ENCODE data around the gene ANO10. TPM values are rescaled to one million over a fixed set of nuclear protein-coding genes. Genes with fewer than 3 reads are reported as not detected.

Gene ANO10
- total RNA-seq, 1 experiment from 2014 or later: 26.8 TPM

DNA sequence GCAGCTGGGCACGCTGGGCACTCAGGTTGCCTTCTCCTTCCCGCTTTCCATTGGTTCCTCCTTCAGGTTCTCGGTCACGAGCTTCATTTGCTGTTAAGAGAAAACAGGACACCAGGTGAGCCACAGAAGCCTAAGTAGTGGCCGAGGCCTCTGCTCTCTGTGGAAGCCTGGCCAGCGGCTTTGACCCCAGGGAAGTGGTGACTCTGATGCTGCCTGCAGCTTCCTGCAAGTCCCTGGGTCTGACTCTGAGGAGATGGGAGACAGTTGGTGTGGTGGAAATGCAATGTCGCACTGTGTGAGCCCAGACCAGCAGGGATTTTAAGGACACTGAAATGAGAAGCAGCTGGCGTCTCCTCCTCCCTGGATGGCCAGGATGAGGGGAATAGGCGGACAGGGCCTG is 254.9 kb downstream of the ANO10 start:
- H3K36me3 Mint-ChIP-seq (ENCODE audit: insufficient read depth, unreplicated experiment): no peaks in the 10 kb centered on the region
- BruUV-seq (replicated peaks): no TSS peak
- H3K27ac Mint-ChIP-seq (ENCODE audit: unreplicated experiment): no peak overlapping the region
- no peaks in the 10 kb centered on the region for H3K4me1 Mint-ChIP-seq (ENCODE audit: low read depth, unreplicated experiment)
- H3K4me3 Mint-ChIP-seq (ENCODE audit: low read depth, unreplicated experiment): no peak overlapping the region
- intact Hi-C loops (cut with micrococcal nuclease; ENCODE audit: unreplicated experiment): no loop called here
- CTCF ChIA-PET: no interaction called here
- no peak for DNase-seq
- H3K9me3 Mint-ChIP-seq (ENCODE audit: low read depth, unreplicated experiment): no peaks in the 10 kb centered on the region
- H3K27me3 Mint-ChIP-seq (ENCODE audit: unreplicated experiment): no peaks in the 10 kb centered on the region
- TF ChIP-seq, protein P1, sequence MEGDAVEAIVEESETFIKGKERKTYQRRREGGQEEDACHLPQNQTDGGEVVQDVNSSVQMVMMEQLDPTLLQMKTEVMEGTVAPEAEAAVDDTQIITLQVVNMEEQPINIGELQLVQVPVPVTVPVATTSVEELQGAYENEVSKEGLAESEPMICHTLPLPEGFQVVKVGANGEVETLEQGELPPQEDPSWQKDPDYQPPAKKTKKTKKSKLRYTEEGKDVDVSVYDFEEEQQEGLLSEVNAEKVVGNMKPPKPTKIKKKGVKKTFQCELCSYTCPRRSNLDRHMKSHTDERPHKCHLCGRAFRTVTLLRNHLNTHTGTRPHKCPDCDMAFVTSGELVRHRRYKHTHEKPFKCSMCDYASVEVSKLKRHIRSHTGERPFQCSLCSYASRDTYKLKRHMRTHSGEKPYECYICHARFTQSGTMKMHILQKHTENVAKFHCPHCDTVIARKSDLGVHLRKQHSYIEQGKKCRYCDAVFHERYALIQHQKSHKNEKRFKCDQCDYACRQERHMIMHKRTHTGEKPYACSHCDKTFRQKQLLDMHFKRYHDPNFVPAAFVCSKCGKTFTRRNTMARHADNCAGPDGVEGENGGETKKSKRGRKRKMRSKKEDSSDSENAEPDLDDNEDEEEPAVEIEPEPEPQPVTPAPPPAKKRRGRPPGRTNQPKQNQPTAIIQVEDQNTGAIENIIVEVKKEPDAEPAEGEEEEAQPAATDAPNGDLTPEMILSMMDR (IDR thresholded peaks at IDR 0.05; ENCODE audit: unreplicated experiment): no peak

GRCh38 chr3:43366481-43366880 is 255.3 kb downstream of the ANO10 start:
- no TSS peak for BruUV-seq (replicated peaks)
- no peak for DNase-seq
- Mint-ChIP-seq H3K4me3 (ENCODE audit: low read depth, unreplicated experiment) (no peak overlapping the region), H3K36me3 (ENCODE audit: insufficient read depth, unreplicated experiment) (no peaks in the 10 kb centered on the region), H3K27ac (ENCODE audit: unreplicated experiment) (no peak overlapping the region), H3K9me3 (ENCODE audit: low read depth, unreplicated experiment) (no peaks in the 10 kb centered on the region), H3K4me1 (ENCODE audit: low read depth, unreplicated experiment) (no peaks in the 10 kb centered on the region), H3K27me3 (ENCODE audit: unreplicated experiment) (no peaks in the 10 kb centered on the region)
- intact Hi-C loops (cut with micrococcal nuclease; ENCODE audit: unreplicated experiment): no loop called here
- TF ChIP-seq, protein P1 (IDR thresholded peaks at IDR 0.05; ENCODE audit: unreplicated experiment): no peak
- CTCF ChIA-PET: no interaction called here

- no peaks in the 10 kb centered on the region for H3K27me3 Mint-ChIP-seq (ENCODE audit: unreplicated experiment)
- DNase-seq: no peak
- TF ChIP-seq, protein P1 (IDR thresholded peaks at IDR 0.05; ENCODE audit: unreplicated experiment): no peak
- H3K9me3 Mint-ChIP-seq (ENCODE audit: low read depth, unreplicated experiment): no peaks in the 10 kb centered on the region
- H3K4me1 Mint-ChIP-seq (ENCODE audit: low read depth, unreplicated experiment): no peaks in the 10 kb centered on the region
- BruUV-seq (replicated peaks): no TSS peak
- no peak overlapping the region for H3K4me3 Mint-ChIP-seq (ENCODE audit: low read depth, unreplicated experiment)
- intact Hi-C loops (cut with micrococcal nuclease; ENCODE audit: unreplicated experiment): no loop called here
- no peak overlapping the region for H3K27ac Mint-ChIP-seq (ENCODE audit: unreplicated experiment)
- no peaks in the 10 kb centered on the region for H3K36me3 Mint-ChIP-seq (ENCODE audit: insufficient read depth, unreplicated experiment)
- CTCF ChIA-PET: no interaction called here
These were observed 256.1 kb downstream of the ANO10 start for GRCh38 chr3:43365601-43366305.

DNA sequence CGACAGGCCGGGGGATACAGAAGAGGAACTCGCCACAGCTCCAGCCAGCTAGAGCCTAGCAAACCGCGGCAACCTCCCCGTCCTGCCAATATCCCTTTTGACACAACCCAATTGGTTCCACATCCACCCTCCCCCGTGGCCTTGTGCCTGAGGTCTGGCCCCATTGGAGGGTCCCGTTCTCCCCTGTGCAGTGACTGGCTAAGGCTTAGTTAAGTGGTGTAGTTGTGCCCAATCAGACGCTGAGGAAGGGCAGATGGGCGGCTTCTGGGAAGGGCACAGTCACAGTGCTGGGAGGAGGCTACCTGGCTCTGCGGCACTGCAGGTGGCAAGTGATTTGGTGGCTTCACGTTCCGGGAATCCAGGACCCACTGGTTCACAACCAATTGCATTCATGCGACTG is 256.9 kb downstream of the ANO10 start:
- Mint-ChIP-seq H3K4me3 (ENCODE audit: low read depth, unreplicated experiment) (no peak overlapping the region), H3K27ac (ENCODE audit: unreplicated experiment) (no peak overlapping the region), H3K27me3 (ENCODE audit: unreplicated experiment) (no peaks in the 10 kb centered on the region), H3K36me3 (ENCODE audit: insufficient read depth, unreplicated experiment) (no peaks in the 10 kb centered on the region), H3K9me3 (ENCODE audit: low read depth, unreplicated experiment) (no peaks in the 10 kb centered on the region), H3K4me1 (ENCODE audit: low read depth, unreplicated experiment) (no peaks in the 10 kb centered on the region)
- CTCF ChIA-PET: interaction anchor here (1.0 kb wide), 1 partner anchor 13 kb away, joined by 3 read pairs; no protein-coding TSS in a partner anchor
- DNase-seq: no peak
- TF ChIP-seq, protein P1 (IDR thresholded peaks at IDR 0.05; ENCODE audit: unreplicated experiment): no peak
- no TSS peak for BruUV-seq (replicated peaks)
- intact Hi-C loops (cut with micrococcal nuclease; ENCODE audit: unreplicated experiment): no loop called here
